ENCODE results near the gene LRRC49.
"Not testable (repeated sequence)": the region's sequence is repeated elsewhere in the genome, so short reads cannot be mapped to it uniquely, and the experiment has no call there.

LRRC49 gene

GRCh38 chr15:70995383-70995970, 102.9 kb downstream of the LRRC49 start:
- peak in 1 of 4 experiments; percentile 2 for DNase-seq

DNA sequence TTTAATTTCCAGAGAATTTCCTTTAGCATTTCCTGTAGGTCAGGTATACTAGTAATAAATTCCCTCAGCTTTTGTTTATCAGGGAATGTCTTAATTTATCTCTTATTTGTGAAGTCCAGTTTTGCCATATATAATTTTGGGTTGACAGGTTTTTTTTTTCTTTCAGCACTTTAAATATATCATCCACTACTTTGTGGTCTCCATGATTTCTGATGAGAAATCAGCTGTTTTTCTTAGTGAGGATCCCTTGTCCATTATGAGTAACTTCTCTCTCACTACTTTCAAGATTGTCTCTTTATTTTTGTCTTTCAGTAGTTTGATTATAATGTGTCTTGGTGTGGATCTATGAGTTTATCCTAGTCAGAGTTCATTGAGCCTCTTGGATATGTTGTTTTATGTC, 105.7 kb downstream of the LRRC49 start:
- no peak for DNase-seq

DNA sequence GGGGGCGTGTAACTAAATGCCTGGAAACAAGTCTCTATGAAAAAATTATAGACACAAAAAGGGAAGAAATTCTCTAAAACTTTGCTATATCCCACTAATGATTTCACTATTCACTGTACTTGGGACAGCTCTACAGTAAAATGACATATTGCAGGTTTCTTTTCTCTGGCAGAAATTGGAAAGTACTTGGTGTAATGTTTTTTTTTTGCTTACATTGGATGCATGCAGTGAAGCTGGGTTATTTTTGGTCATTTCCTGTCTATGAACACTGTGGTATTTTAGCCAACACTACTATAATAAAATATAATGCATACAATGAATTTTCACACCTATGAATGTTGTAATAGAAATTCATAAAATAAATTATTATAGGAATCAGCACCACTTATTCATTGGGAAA, 109.7 kb downstream of the LRRC49 start:
- DNase-seq, result no peak

DNA sequence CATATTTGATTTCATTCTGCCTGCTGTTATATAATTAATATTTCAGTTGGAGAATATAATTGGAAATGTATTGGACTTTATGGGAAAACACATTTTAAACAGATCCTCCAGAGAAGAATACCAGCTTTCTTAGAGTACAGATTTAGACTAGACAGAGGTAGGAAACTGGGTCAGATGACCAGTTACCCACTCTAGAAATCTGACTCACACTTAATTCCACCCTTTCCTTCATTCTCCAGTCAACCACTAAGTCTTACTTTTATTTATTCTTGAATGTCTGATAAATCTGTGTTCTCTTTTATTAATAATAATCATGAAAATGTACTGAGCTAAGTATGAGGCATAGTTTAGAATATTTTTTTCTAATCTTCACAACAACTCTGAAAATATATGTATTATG, 110.7 kb downstream of the LRRC49 start:
- DNase-seq, result no peak

- DNase-seq, result not testable (repeated sequence)
Measured at GRCh38 chr15:71004506-71004905, 111.9 kb downstream of the LRRC49 start.

DNA sequence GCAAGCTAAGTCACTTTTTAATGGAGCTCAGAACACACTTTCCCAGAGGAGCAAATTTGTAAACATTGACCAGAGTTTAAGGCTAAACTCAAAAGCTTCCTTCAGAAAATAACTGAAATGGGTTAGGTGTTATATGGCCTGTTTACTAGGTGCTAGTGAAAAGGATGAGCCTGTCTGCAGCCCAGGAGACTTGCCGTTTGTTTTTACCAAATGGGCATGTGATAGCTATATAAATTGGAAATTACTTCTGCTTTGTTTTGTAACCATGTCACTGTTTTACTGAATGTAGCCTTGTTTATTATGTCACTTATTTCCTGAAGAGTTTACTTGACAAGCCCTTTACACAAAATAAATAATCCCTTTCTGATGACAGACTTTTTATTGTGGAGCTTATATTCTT, 113.3 kb downstream of the LRRC49 start:
- no peak for DNase-seq

GRCh38 chr15:71008250-71008870, 115.7 kb downstream of the LRRC49 start:
- no peak for DNase-seq

GRCh38 chr15:71010472-71010871, 117.8 kb downstream of the LRRC49 start:
- DNase-seq, result no peak

DNA sequence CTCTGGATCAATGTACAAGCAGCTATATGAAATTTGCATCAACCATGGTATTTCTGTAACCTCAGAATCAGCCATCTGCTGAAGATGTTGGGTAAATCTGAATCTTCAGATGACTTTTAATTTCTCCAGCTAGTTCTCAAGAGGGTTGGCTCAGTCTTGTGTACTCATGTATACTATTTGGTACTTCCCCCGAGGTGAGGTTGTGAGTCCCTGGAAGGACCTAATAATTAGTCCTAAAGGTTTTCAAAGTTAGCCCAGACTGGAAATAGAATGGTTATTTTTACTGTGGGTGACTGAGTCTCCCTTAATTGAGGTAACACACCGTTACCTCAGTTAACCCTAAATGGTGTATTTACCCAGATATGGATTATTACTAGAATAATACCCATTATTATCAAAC, 118.4 kb downstream of the LRRC49 start:
- no peak for DNase-seq

DNA sequence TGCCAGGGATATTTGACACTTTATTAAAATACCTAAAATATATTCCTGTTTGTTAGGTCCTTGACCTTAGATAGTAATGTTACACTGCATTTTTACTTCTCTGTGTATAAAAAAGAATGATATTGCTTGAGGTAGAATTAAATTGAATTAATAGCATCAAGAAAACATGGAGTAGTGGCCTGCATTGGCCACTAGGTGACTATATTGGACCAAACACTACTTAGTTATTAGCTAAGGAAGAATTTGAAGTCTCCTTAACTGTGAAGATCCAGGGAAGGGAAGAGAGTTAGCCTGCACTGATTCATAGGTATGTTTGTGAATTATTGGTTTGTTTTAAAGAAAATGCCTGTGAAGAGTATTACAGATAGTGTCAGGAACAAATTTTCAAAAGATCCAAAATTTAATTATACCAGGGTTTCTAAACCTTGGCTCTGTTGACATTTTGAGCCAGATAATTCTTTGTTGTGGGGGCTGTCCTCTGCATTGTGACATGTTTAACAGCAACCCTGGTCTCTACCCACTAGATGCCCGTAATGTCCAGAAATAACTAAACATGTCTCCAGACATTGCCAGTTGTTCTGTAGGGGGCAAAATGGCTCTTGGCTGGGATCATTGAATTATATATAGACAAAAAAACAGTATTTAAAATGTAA, 119.0 kb downstream of the LRRC49 start:
- DNase-seq, result peak; percentile 12 to 33 (median 22)

GRCh38 chr15:71013446-71013845, 120.8 kb downstream of the LRRC49 start:
- no peak for DNase-seq

GRCh38 chr15:71015342-71015741, 122.7 kb downstream of the LRRC49 start:
- no peak for DNase-seq

- not testable (repeated sequence) for DNase-seq
Measured at GRCh38 chr15:71031232-71031631, 138.6 kb downstream of the LRRC49 start.

GRCh38 chr15:71035478-71035877, 142.9 kb downstream of the LRRC49 start:
- not testable (repeated sequence) for DNase-seq

DNA sequence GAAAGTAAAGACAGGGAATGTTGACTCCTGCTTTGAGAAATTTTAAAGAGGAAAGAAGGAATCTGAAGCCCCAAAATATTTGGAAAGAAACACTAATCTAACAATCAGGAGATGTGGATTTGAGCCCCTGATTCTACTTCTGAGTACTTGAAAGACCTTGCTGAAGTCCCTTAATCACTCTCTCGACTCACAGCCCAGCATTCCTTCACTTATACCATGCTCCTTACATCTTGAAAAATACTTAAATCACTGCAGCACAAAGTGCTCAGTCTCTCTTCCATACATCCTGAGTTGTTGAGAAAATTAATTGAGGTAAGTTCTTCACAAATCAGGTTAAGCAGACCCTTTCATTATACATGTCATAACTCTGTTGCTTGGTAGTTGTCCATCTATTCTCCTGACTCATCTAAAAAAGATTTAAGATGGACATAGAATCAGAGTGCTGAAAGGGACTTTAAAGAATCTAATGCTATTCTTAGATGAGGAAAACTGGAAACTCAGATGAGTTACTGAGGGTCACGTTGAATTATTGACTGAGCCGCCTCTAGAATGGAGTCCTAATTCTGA, 149.8 kb downstream of the LRRC49 start:
- DNase-seq, result no peak

DNA sequence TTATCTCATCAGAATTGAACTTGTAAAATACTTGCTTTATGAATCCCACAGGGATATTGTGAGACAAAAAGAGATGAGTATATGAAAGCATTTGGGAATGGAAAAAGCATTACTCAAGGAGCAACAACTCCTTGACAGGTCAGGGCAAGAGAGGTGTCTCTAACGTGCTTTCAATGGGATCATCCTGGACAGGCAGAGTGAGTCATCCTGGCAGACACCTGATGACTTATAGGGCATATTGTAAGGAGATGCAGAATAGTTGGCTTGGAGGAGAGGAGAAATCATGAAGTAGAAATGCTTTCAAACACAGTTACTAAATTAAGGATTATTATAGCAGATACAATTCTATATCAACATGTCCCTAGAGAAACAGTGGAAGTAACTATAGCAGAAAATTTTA, 150.7 kb downstream of the LRRC49 start:
- no peak for DNase-seq

GRCh38 chr15:71044006-71044405, 151.4 kb downstream of the LRRC49 start:
- DNase-seq, result no peak

- DNase-seq, result not testable (repeated sequence)
Measured at GRCh38 chr15:71046146-71046545, 153.5 kb downstream of the LRRC49 start.

DNA sequence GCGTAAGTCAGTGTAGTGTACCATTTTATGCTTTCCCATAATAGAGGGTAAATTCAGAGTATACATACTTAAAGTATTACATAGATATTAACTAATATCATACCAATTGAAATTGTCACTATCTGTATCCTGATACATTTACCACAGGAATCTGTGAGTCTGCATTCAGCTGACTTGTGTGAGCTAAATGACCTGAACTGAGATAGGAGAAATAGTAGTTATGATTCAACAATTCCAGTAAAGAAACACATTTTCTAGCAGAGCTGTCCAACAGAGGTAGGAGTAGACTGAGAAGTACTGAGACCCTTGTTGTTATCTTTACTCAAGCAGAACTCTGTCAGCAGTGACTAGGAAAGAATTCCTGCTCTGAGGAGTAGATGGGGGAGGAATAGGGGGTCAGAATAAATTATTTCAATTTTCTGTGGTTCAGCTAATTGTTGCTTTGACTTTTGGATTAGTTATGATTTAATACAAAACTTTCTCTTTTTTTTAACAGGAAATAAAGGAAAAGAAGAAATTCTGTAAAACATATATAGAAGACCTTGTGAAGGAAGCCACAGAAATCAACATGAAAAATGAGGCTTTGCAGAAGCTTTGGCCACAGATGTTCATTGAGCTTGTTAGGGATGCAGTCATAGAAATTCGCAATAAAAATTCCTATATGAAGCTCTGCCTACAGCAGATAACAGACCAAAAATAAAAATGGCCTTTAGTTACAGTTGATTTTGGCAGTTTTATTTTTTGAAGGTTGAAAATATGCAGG, 156.5 kb downstream of the LRRC49 start:
- DNase-seq, result no peak

GRCh38 chr15:71049706-71050422, 157.2 kb downstream of the LRRC49 start:
- DNase-seq, result no peak

DNA sequence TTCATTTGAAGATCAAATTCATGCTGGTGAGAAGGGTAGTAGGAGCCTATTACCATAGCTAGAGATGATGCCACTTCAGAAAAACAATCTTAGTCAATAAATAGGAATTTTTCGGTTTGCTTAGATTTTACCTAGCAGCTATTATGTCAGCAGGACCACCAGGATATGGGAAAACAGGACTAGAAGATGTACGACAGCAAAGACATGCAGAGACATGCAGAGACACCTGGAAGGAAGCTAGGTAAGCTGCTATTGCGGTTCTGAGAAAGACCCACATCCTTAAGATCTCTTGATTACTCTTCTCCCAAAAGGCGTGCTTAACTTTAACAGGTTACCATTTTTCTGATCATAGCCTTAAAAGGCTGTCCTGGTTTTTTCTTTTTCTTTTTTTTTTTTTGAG, 157.8 kb downstream of the LRRC49 start:
- DNase-seq, result no peak

- no peak for DNase-seq
Measured at GRCh38 chr15:71051539-71051938, 158.9 kb downstream of the LRRC49 start.
